Psoas muscle (tissue), 8 donors: ENCODE data around the gene ADA. TPM values are rescaled to one million over a fixed set of nuclear protein-coding genes. Genes with fewer than 3 reads are reported as not detected.
A peak's percentile ranks its signal among the peaks of the same experiment; 100 is the strongest.

Experiments
- ATAC-seq, 4 donors: fragments of 200-7000 bp; cut with Tn5 transposase; one replicate each; pipeline ENCODE4 v1.9.1; 2020; ENCODE audit warnings: moderate library complexity in 3 of 4, mild to moderate bottlenecking in 2 of 4
- DNase-seq, 2 donors: peaks; one replicate each; pipeline ENCODE4 v3.0.0-alpha.2; 2020
- H3K27ac ChIP-seq: fragments of 200-600 bp; one replicate; pipeline ENCODE4 v1.8.0; 2022
- H3K27me3 ChIP-seq, 3 donors: fragments of 200-600 bp in 1 of 3; one replicate each; pipeline versions ENCODE4 v1.6.1 to v1.8.0; 2013 to 2022; ENCODE audit warnings: low read length in 2 of 3, mild to moderate bottlenecking in 2 of 3, moderate library complexity in 1 of 3; ENCODE audit not compliant: insufficient read depth in 3 of 3
- H3K36me3 ChIP-seq, 2 donors: fragments of 200-600 bp in 1 of 2; one replicate each; pipeline versions ENCODE4 v1.6.1 to v1.8.0; 2013 to 2022; ENCODE audit warnings: low read depth in 1 of 2, mild to moderate bottlenecking in 1 of 2, moderate library complexity in 1 of 2; ENCODE audit not compliant: insufficient read depth in 1 of 2
- H3K4me1 ChIP-seq: fragments of 200-600 bp; one replicate; pipeline ENCODE4 v1.8.0; 2022
- H3K4me3 ChIP-seq: fragments of 200-600 bp; one replicate; pipeline ENCODE4 v1.8.0; 2022; ENCODE audit warnings: mild to moderate bottlenecking
- H3K9me3 ChIP-seq: fragments of 200-600 bp; one replicate; pipeline ENCODE4 v1.8.0; 2022
- CTCF ChIP-seq: fragments of 200-600 bp; IDR thresholded peaks from one replicate; pipeline ENCODE4 v1.8.0; 2022; ENCODE audit warnings: antibody characterized with exemption
- WGBS, 3 donors: extraction: QIAGEN DNeasy Blood & Tissue Kit; methylation state at CpG; one replicate each; pipeline versions ENCODE4 v1.1.6 to v1.1.7; 2013; 5-methylcytosine and 5-hydroxymethylcytosine counted together
- intact Hi-C, 2 donors: fragments of 100-400 bp; cut with DNase I; formaldehyde crosslinking; loops; one replicate each; pipeline versions ENCODE4 v1.11.0 to v1.14.2; 2022
- polyA plus RNA-seq, 3 donors: library from polyadenylated mRNA; stranded (reverse); fragments of 200-250 nt; gene quantifications; one replicate each; pipeline ENCODE4 v1.2.3, GENCODE V29; 2013
- total RNA-seq, 4 donors: library from RNA; stranded (reverse); fragmentation: NEBNext Ultra II Directional in 2 of 4; extraction: Animal tissue kit (Norgen Biotek cat#: 25700) in 2 of 4; gene quantifications; one replicate each; pipeline versions ENCODE4 v1.2.1 to v1.2.4, GENCODE V29; 2021 to 2023
- donor health status: healthy with polysubstance abuse.
- donor health status: DM: no; HTN: no; CAD: no; lungs with moderate emphysema.
- donor health status: Bipolar disorder and iron deficiency.
- donor health status: healthy.
- donor health status: DM: yes; HTN: yes; CAD: no.
- donor health status: DM: no; HTN: no; CAD: no.
- donor health status: DM: no; HTN: no; CAD: no.
- donor health status: DM: yes; HTN: yes; CAD: no.

The ADA gene
- total and polyA plus RNA-seq, 7 donors = 3.3 to 5.8 (median 4.2) TPM

DNA sequence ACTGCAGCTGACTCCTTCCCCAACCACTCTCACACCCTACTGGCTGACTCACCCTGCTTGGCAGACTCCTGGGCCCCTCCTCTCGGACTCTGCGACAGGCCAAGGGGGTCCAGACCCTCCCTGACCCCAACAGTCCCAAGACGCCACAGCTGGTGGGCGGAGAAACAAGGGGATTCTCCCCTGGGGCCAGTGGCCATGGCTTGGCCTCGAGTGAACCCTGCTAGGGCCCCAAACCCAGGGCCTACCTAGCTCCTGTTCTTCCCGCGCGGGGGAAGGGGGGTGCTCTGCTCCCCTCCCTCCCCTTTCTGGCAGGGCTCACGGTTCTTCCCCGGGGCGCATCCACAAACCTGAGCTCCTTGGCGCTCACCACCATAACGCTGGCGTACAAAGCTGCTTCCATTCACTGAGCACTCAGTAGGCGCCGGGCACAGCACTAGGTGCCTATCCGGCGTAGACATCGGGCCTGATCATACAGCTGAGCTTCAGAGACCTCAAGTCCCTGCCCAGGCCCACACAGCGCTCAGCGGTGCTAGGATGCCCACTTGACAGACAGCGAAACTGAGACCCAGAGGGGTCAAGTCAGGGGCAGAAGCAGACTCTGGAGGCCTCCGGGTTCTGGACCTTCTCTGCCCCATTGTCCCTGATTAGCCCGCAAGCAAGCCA, 597 bp downstream of the ADA start:
- ATAC-seq (peak; percentile 16 to 25 (median 22)), DNase-seq (peak; percentile 42 to 80)
- H3K9me3 ChIP-seq = no peaks in the 10 kb centered on the region
- no peaks in the 10 kb centered on the region for H3K36me3 ChIP-seq
- peak overlapping the region; percentile 83 for H3K4me3 ChIP-seq
- H3K27ac ChIP-seq = peak overlapping the region; percentile 58
- WGBS, 3 donors = 42 to 59% (median 43%) methylated on average over 21 to 24 of the region's 24 CpGs
- H3K4me1 ChIP-seq = peaks cover 6% of the 10 kb centered on the region
- no peak for TF ChIP-seq CTCF
- intact Hi-C loops = no loop called here
- no peaks in the 10 kb centered on the region for H3K27me3 ChIP-seq

GRCh38 chr20:44649976-44650375, 1.5 kb downstream of the ADA start:
- no peak for TF ChIP-seq CTCF
- peaks cover 6% of the 10 kb centered on the region for H3K4me1 ChIP-seq
- H3K9me3 ChIP-seq = no peaks in the 10 kb centered on the region
- H3K27ac ChIP-seq = no peak overlapping the region
- H3K4me3 ChIP-seq = peak overlapping the region; percentile 83
- no peaks in the 10 kb centered on the region for H3K36me3 ChIP-seq
- intact Hi-C loops = no loop called here
- no peaks in the 10 kb centered on the region for H3K27me3 ChIP-seq
- 87 to 92% (median 87%) methylated on average over 6 of the region's 6 CpGs for WGBS, 3 donors
- DNase-seq = no peak
- no peak for ATAC-seq

DNA sequence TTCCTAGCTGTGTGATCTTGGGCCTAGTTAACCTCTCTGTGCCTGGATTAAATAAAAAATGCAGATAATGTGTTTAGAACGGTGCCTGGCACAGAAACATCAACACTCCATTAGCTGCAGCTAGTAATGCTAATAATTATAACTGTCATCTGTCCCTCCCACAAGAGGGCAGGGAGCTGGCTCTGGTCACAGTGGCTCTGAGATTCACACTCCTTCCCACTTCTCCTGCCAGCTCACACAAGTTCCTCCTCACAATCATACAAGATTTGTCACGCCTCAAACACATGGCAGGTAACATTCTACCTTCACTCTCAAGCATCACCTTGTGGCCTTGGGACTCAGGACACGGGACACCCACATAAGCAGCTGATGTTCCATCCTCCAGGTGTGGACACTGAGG, 2.4 kb downstream of the ADA start:
- no peaks in the 10 kb centered on the region for H3K27me3 ChIP-seq
- DNase-seq = no peak
- no peaks in the 10 kb centered on the region for H3K36me3 ChIP-seq
- TF ChIP-seq CTCF = no peak
- intact Hi-C loops = no loop called here
- WGBS, 3 donors = 60 to 74% (median 64%) methylated on average over 3 of the region's 3 CpGs
- H3K27ac ChIP-seq = no peak overlapping the region
- peaks cover 11% of the 10 kb centered on the region for H3K4me1 ChIP-seq
- ATAC-seq = no peak
- no peak overlapping the region for H3K4me3 ChIP-seq
- no peaks in the 10 kb centered on the region for H3K9me3 ChIP-seq

- no peak for TF ChIP-seq CTCF
- Histone ChIP-seq H3K36me3 (no peaks in the 10 kb centered on the region), H3K4me1 (peaks cover 11% of the 10 kb centered on the region), H3K27me3 (no peaks in the 10 kb centered on the region), H3K4me3 (no peak overlapping the region), H3K27ac (no peak overlapping the region), H3K9me3 (no peaks in the 10 kb centered on the region)
- DNase-seq = no peak
- ATAC-seq = no peak
- intact Hi-C loops = no loop called here
- WGBS, 3 donors = 64 to 72% (median 72%) methylated on average over 7 of the region's 7 CpGs
These were observed 2.9 kb downstream of the ADA start for GRCh38 chr20:44648579-44648978.

DNA sequence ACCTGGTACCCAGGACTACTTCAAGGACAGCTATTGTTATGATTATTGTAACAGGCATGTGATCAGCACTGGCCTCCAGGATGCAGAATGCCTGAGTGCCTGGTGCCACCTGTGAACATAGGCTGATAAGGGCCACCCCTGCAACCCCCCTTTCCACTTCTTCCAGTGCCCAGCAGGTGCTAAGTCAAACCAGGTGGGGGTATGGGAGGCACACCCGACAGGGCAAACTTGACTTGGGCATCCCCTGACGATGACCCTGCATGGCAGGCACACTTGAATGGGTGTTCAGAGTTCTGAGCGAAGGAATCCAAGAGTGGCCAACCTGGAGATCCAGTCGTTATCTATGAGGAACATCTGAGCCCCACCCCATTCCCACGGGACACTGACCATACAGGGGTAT, 3.4 kb downstream of the ADA start:
- H3K9me3 ChIP-seq = no peaks in the 10 kb centered on the region
- H3K27me3 ChIP-seq = no peaks in the 10 kb centered on the region
- H3K4me1 ChIP-seq = peaks cover 12% of the 10 kb centered on the region
- no peak overlapping the region for H3K4me3 ChIP-seq
- no peak for TF ChIP-seq CTCF
- DNase-seq (no peak), ATAC-seq (no peak)
- WGBS, 3 donors = 81 to 87% (median 86%) methylated on average over 5 of the region's 5 CpGs
- intact Hi-C loops = no loop called here
- H3K27ac ChIP-seq = no peak overlapping the region
- no peaks in the 10 kb centered on the region for H3K36me3 ChIP-seq
